Measurements from ENCODE around the gene CD2AP. TPM values are rescaled to one million over a fixed set of nuclear protein-coding genes. Genes with fewer than 3 reads are reported as not detected.

Gene CD2AP
- total and polyA plus RNA-seq, 9 of the 15 experiments (the other 6 are each of a cell fraction or from before 2014, with no cell fraction given): 9.4 to 69.7 (median 38.7) TPM

GRCh38 chr6:47476781-47477496, 650 bp upstream of the CD2AP start (continued):
- TF ChIP-seq NR2C1 (IDR thresholded peaks at IDR 0.05): no peak
- TF ChIP-seq NR2C1 (tag; IDR thresholded peaks at IDR 0.05): no peak
- TF ChIP-seq ZNF24 (IDR thresholded peaks at IDR 0.05): 0 out of 2 replicates have a peak, but pooled peaks have one; percentile 8
- no peak for TF ChIP-seq HMGXB4 (CRISPR knock-in tag; IDR thresholded peaks at IDR 0.05)
- TF ChIP-seq, protein P1, sequence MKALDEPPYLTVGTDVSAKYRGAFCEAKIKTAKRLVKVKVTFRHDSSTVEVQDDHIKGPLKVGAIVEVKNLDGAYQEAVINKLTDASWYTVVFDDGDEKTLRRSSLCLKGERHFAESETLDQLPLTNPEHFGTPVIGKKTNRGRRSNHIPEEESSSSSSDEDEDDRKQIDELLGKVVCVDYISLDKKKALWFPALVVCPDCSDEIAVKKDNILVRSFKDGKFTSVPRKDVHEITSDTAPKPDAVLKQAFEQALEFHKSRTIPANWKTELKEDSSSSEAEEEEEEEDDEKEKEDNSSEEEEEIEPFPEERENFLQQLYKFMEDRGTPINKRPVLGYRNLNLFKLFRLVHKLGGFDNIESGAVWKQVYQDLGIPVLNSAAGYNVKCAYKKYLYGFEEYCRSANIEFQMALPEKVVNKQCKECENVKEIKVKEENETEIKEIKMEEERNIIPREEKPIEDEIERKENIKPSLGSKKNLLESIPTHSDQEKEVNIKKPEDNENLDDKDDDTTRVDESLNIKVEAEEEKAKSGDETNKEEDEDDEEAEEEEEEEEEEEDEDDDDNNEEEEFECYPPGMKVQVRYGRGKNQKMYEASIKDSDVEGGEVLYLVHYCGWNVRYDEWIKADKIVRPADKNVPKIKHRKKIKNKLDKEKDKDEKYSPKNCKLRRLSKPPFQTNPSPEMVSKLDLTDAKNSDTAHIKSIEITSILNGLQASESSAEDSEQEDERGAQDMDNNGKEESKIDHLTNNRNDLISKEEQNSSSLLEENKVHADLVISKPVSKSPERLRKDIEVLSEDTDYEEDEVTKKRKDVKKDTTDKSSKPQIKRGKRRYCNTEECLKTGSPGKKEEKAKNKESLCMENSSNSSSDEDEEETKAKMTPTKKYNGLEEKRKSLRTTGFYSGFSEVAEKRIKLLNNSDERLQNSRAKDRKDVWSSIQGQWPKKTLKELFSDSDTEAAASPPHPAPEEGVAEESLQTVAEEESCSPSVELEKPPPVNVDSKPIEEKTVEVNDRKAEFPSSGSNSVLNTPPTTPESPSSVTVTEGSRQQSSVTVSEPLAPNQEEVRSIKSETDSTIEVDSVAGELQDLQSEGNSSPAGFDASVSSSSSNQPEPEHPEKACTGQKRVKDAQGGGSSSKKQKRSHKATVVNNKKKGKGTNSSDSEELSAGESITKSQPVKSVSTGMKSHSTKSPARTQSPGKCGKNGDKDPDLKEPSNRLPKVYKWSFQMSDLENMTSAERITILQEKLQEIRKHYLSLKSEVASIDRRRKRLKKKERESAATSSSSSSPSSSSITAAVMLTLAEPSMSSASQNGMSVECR (CRISPR knock-in tag; IDR thresholded peaks at IDR 0.05): no peak
- no peak for TF ChIP-seq MIER1 (IDR thresholded peaks at IDR 0.05; ENCODE audit: low read depth)
- no peak for TF ChIP-seq ZNF785 (CRISPR knock-in tag; IDR thresholded peaks at IDR 0.05)
- TF ChIP-seq PYGO2 (tag; IDR thresholded peaks at IDR 0.05): no peak
- TF ChIP-seq, protein P2, sequence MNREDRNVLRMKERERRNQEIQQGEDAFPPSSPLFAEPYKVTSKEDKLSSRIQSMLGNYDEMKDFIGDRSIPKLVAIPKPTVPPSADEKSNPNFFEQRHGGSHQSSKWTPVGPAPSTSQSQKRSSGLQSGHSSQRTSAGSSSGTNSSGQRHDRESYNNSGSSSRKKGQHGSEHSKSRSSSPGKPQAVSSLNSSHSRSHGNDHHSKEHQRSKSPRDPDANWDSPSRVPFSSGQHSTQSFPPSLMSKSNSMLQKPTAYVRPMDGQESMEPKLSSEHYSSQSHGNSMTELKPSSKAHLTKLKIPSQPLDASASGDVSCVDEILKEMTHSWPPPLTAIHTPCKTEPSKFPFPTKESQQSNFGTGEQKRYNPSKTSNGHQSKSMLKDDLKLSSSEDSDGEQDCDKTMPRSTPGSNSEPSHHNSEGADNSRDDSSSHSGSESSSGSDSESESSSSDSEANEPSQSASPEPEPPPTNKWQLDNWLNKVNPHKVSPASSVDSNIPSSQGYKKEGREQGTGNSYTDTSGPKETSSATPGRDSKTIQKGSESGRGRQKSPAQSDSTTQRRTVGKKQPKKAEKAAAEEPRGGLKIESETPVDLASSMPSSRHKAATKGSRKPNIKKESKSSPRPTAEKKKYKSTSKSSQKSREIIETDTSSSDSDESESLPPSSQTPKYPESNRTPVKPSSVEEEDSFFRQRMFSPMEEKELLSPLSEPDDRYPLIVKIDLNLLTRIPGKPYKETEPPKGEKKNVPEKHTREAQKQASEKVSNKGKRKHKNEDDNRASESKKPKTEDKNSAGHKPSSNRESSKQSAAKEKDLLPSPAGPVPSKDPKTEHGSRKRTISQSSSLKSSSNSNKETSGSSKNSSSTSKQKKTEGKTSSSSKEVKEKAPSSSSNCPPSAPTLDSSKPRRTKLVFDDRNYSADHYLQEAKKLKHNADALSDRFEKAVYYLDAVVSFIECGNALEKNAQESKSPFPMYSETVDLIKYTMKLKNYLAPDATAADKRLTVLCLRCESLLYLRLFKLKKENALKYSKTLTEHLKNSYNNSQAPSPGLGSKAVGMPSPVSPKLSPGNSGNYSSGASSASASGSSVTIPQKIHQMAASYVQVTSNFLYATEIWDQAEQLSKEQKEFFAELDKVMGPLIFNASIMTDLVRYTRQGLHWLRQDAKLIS (CRISPR knock-in tag; IDR thresholded peaks at IDR 0.05): no peak; the same call in 1 of the 2 replicates
- TF ChIP-seq POLR3G (IDR thresholded peaks at IDR 0.05; ENCODE audit: extremely low read depth, insufficient read length, insufficient replicate concordance): no peak
- no peak for TF ChIP-seq TEAD2 (tag; IDR thresholded peaks at IDR 0.05)
- no peak for TF ChIP-seq NR4A1 (CRISPR knock-in tag; IDR thresholded peaks at IDR 0.05)
- TF ChIP-seq NR4A1 (tag; IDR thresholded peaks at IDR 0.05): no peak
- TF ChIP-seq ZNF324 (CRISPR knock-in tag; IDR thresholded peaks at IDR 0.05): no peak
- no peak for TF ChIP-seq KDM2B (CRISPR knock-in tag; IDR thresholded peaks at IDR 0.05)
- TF ChIP-seq SRSF3 (IDR thresholded peaks at IDR 0.05; ENCODE audit: insufficient read depth, low read length): no peak
